OCI-LY7 (cell line): Measurements from ENCODE around the gene ZC3H18. TPM values are rescaled to one million over a fixed set of nuclear protein-coding genes. Genes with fewer than 3 reads are reported as not detected.
"Not testable (repeated sequence)": the region's sequence is repeated elsewhere in the genome, so short reads cannot be mapped to it uniquely, and the experiment has no call there.

Source experiments
- BruUV-seq: library from RNA; stranded (reverse); fragments of 400-500 nt; replicated peaks from 2 replicates; lab custom pipeline; 2021; lab: Mats Ljungman, UMichigan
- CTCF ChIA-PET: fragments of 300-600 bp; sonication (Branson Sonifier 250); formaldehyde crosslinking; loops from one replicate; lab custom pipeline; 2022; ENCODE audit warnings: antibody characterized with exemption; ENCODE audit not compliant: unreplicated experiment; lab: Charles Lee
- POLR2A ChIA-PET: fragments of 300-600 bp; sonication (Branson Sonifier 250); formaldehyde crosslinking; loops from one replicate; lab custom pipeline; 2022; ENCODE audit warnings: antibody characterized with exemption; lab: Charles Lee
- DNase-seq: peaks from one replicate; pipeline ENCODE4 v3.0.0-alpha.2; 2015; ENCODE audit warnings: low spot score
- H2AFZ ChIP-seq: fragments of 200-600 bp; sonication (generic), shearing (Covaris generic); 2 replicates; pipeline ENCODE4 v1.6.1; 2014; ENCODE audit warnings: mild to moderate bottlenecking, antibody characterized with exemption, low read length, moderate library complexity
- H3K27ac ChIP-seq: fragments of 200-600 bp; sonication (generic); 2 replicates; pipeline ENCODE4 v1.5.1; 2014; ENCODE audit warnings: mixed run types, low read depth, mild to moderate bottlenecking, moderate library complexity, low read length, inconsistent platforms; ENCODE audit not compliant: poor library complexity, severe bottlenecking
- H3K36me3 ChIP-seq: fragments of 200-600 bp; sonication (generic); 2 replicates; pipeline ENCODE4 v1.6.1; 2014; ENCODE audit warnings: mild to moderate bottlenecking, antibody characterized with exemption, low read length, moderate library complexity, mixed read lengths; ENCODE audit not compliant: insufficient read depth
- H3K4me1 ChIP-seq: fragments of 200-600 bp; sonication (generic); 2 replicates; pipeline ENCODE4 v1.5.1; 2014; ENCODE audit warnings: mild to moderate bottlenecking, low read length; ENCODE audit not compliant: insufficient read depth, poor library complexity, severe bottlenecking
- H3K4me2 ChIP-seq: fragments of 200-600 bp; sonication (generic); 2 replicates; pipeline ENCODE4 v1.6.1; 2014; ENCODE audit warnings: mild to moderate bottlenecking, low read length
- H3K4me3 ChIP-seq: fragments of 200-600 bp; sonication (generic); 2 replicates; pipeline ENCODE4 v1.5.1; 2014; ENCODE audit warnings: mild to moderate bottlenecking, low read depth, low read length; ENCODE audit not compliant: poor library complexity, severe bottlenecking
- H3K79me2 ChIP-seq: fragments of 200-600 bp; sonication (generic); 2 replicates; pipeline ENCODE4 v1.6.1; 2016; ENCODE audit warnings: low read depth, mild to moderate bottlenecking, low read length, moderate library complexity, mixed read lengths; ENCODE audit not compliant: insufficient read depth
- H3K9me2 ChIP-seq: fragments of 200-600 bp; sonication (generic); 2 replicates; pipeline ENCODE4 v1.6.1; 2016; ENCODE audit warnings: mild to moderate bottlenecking, low read length, mixed read lengths; ENCODE audit not compliant: insufficient read depth
- H3K9me3 ChIP-seq: fragments of 200-600 bp; sonication (generic); 2 replicates; pipeline ENCODE4 v1.6.1; 2014; ENCODE audit warnings: mild to moderate bottlenecking, mixed run types, low read length, mixed read lengths
- H4K20me1 ChIP-seq: fragments of 200-600 bp; sonication (generic); 2 replicates; pipeline ENCODE4 v1.6.1; 2014; ENCODE audit warnings: mild to moderate bottlenecking, antibody characterized with exemption, low read length, moderate library complexity, mixed read lengths; ENCODE audit not compliant: insufficient read depth
- CTCF ChIP-seq: fragments of 200-600 bp; sonication (generic); conservative IDR thresholded peaks from 2 replicates; pipeline ENCODE4 v1.5.1; 2014; ENCODE audit warnings: mild to moderate bottlenecking, antibody characterized with exemption, low read length, moderate library complexity, mixed read lengths
- EZH2phosphoT487 ChIP-seq: fragments of 200-600 bp; sonication (generic); IDR thresholded peaks from 2 replicates; pipeline ENCODE4 v1.6.1; 2018; ENCODE audit warnings: low read depth, borderline replicate concordance, mild to moderate bottlenecking, mixed run types, antibody characterized with exemption, low read length, moderate library complexity, mixed read lengths
- intact Hi-C: fragments of 100-400 bp; cut with micrococcal nuclease; formaldehyde crosslinking; loops from one replicate; pipeline ENCODE4 v1.10.0; 2022; ENCODE audit not compliant: unreplicated experiment
- total RNA-seq, 2 experiments: library from RNA; depleted of rRNA in 1 of 2; stranded (reverse); fragments of >200 nt in 1 of 2; shearing (Covaris generic) in 1 of 2; gene quantifications; 2 replicates each; pipeline ENCODE4 v1.2.3, GENCODE V29; 2014 to 2022

Gene ZC3H18
- total RNA-seq, 2 experiments from 2014 or later = 22.2 to 79.0 TPM

- H3K27ac ChIP-seq = peak overlapping the region; percentile 88
- H2AFZ ChIP-seq = no peak overlapping the region; the same call in 1 of the 2 replicates
- peak overlapping the region; percentile 86 for H3K4me3 ChIP-seq
- no peaks in the 10 kb centered on the region for H4K20me1 ChIP-seq
- ChIA-PET POLR2A (interaction anchor here (0.6 to 1.9 kb wide), 7 partner anchors 9 to 494 kb away, joined by 3 to 11 read pairs (median 3); partner anchors contain the start of gene ZC3H18), CTCF (interaction anchor here (1.6 kb wide), 1 partner anchor 9 kb away, joined by 4 read pairs; no protein-coding TSS in a partner anchor)
- TSS peak; percentile 67 for BruUV-seq
- peaks cover 31% of the 10 kb centered on the region for H3K4me1 ChIP-seq
- TF ChIP-seq CTCF (no peak), EZH2phosphoT487 (no peak)
- H3K79me2 ChIP-seq = peaks cover 29% of the 10 kb centered on the region; the same call in 1 of the 2 replicates
- H3K9me3 ChIP-seq = no peaks in the 10 kb centered on the region
- DNase-seq = no peak
- no peaks in the 10 kb centered on the region for H3K9me2 ChIP-seq
- peaks cover 18% of the 10 kb centered on the region for H3K36me3 ChIP-seq
- H3K4me2 ChIP-seq = peak overlapping the region; percentile 79
- intact Hi-C loops = loop anchor here (10.0 kb wide), 1 partner anchor 211 kb away; the partner anchor contains the start of gene ZFPM1
Observed at GRCh38 chr16:88665570-88665969, 95.4 kb downstream of the ZC3H18 start.

- POLR2A ChIA-PET = no interaction called here
- Histone ChIP-seq H3K4me2 (no peak overlapping the region), H3K4me1 (peaks cover 22% of the 10 kb centered on the region), H3K36me3 (peaks cover 18% of the 10 kb centered on the region), H3K9me2 (no peaks in the 10 kb centered on the region), H3K79me2 (peaks cover 10% of the 10 kb centered on the region; the same call in 1 of the 2 replicates), H3K9me3 (no peaks in the 10 kb centered on the region), H2AFZ (no peak overlapping the region), H3K27ac (no peak overlapping the region), H3K4me3 (no peak overlapping the region), H4K20me1 (no peaks in the 10 kb centered on the region)
- DNase-seq = no peak
- CTCF ChIA-PET = no interaction called here
- intact Hi-C loops = loop anchor here (10.0 kb wide), 1 partner anchor 213 kb away; the partner anchor contains the start of gene ZFPM1
- TF ChIP-seq CTCF (no peak), EZH2phosphoT487 (no peak)
- BruUV-seq = no TSS peak
Observed at GRCh38 chr16:88667461-88667860, 97.3 kb downstream of the ZC3H18 start.

- BruUV-seq, POLR2A ChIA-PET, H3K4me2 ChIP-seq, H2AFZ ChIP-seq, H3K79me2 ChIP-seq, H3K9me3 ChIP-seq, H3K4me3 ChIP-seq, CTCF ChIA-PET, H3K27ac ChIP-seq, H3K9me2 ChIP-seq, H4K20me1 ChIP-seq, DNase-seq: not testable (repeated sequence)
- intact Hi-C loops = loop anchor here (10.0 kb wide), 1 partner anchor 215 kb away; the partner anchor contains the start of gene ZFPM1
- H3K36me3 ChIP-seq = peaks cover 22% of the 10 kb centered on the region
- H3K4me1 ChIP-seq = peaks cover 15% of the 10 kb centered on the region
Observed at GRCh38 chr16:88669493-88669892, 99.3 kb downstream of the ZC3H18 start.
